Activated naive CD4-positive, alpha-beta T cell treated with Interleukin-2 at 50 U/mL for 16 hours (primary cell): ENCODE results near the gene SLC35B1.

Source experiments
- DNase-seq: peaks from one replicate; pipeline ENCODE4 v3.0.0-alpha.2; 2020

The SLC35B1 gene

GRCh38 chr17:49670002-49670401 lies 37.8 kb downstream of the SLC35B1 start:
- no peak for DNase-seq

GRCh38 chr17:49667854-49668253 lies 39.9 kb downstream of the SLC35B1 start:
- DNase-seq = no peak

- no peak for DNase-seq
Observed at GRCh38 chr17:49664706-49665211, 43.0 kb downstream of the SLC35B1 start.

- no peak for DNase-seq
Observed at GRCh38 chr17:49659661-49660382, 47.9 kb downstream of the SLC35B1 start.

GRCh38 chr17:49656247-49656646 lies 51.5 kb downstream of the SLC35B1 start:
- no peak for DNase-seq
